Measurements from ENCODE around the gene TACC2. TPM values are rescaled to one million over a fixed set of nuclear protein-coding genes. Genes with fewer than 3 reads are reported as not detected.

Gene TACC2
- total RNA-seq, 4 donors from 2014 or later = 63.1 to 102 (median 74.9) TPM

DNA sequence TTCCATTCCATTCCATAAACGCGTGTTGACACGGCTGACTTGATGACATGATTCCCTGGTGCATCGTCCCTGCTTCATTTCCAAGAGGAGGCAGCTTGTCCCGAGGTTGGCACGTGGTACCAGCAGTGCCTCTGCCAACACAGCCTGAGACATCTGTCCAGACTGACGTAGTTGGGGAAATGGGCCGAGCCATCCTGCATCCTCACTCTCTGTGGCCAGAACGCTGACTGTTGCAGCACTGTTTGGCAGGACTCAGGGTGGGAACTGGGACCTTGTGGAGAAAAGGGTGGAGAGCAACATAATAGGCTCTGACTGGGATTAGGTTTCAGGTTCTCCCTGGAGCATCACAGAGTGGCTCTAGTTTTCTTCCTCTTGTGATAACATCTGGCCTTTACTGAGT lies 163.6 kb downstream of the TACC2 start:
- H3K9me3 ChIP-seq = no peaks in the 10 kb centered on the region
- H3K4me1 ChIP-seq = peaks cover 0 to 100% (median 40%) of the 10 kb centered on the region in 3 donors
- 20 to 62% methylated on average over 1 to 7 of the region's 9 CpGs for WGBS, 2 donors (ENCODE audit: low coverage in 1 of 2)
- no peaks in the 10 kb centered on the region for H3K27me3 ChIP-seq
- H3K4me3 ChIP-seq = no peak overlapping the region
- peak; percentile 80 for TF ChIP-seq POLR2AphosphoS5 (IDR thresholded peaks at IDR 0.05)
- TF ChIP-seq, protein P1, sequence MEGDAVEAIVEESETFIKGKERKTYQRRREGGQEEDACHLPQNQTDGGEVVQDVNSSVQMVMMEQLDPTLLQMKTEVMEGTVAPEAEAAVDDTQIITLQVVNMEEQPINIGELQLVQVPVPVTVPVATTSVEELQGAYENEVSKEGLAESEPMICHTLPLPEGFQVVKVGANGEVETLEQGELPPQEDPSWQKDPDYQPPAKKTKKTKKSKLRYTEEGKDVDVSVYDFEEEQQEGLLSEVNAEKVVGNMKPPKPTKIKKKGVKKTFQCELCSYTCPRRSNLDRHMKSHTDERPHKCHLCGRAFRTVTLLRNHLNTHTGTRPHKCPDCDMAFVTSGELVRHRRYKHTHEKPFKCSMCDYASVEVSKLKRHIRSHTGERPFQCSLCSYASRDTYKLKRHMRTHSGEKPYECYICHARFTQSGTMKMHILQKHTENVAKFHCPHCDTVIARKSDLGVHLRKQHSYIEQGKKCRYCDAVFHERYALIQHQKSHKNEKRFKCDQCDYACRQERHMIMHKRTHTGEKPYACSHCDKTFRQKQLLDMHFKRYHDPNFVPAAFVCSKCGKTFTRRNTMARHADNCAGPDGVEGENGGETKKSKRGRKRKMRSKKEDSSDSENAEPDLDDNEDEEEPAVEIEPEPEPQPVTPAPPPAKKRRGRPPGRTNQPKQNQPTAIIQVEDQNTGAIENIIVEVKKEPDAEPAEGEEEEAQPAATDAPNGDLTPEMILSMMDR (IDR thresholded peaks at IDR 0.05) = no peak
- ATAC-seq = peak; percentile 87
- H3K36me3 ChIP-seq = no peaks in the 10 kb centered on the region
- peak overlapping the region in 3 of 4 donors; percentile 83 to 87 (median 86) for H3K27ac ChIP-seq

DNA sequence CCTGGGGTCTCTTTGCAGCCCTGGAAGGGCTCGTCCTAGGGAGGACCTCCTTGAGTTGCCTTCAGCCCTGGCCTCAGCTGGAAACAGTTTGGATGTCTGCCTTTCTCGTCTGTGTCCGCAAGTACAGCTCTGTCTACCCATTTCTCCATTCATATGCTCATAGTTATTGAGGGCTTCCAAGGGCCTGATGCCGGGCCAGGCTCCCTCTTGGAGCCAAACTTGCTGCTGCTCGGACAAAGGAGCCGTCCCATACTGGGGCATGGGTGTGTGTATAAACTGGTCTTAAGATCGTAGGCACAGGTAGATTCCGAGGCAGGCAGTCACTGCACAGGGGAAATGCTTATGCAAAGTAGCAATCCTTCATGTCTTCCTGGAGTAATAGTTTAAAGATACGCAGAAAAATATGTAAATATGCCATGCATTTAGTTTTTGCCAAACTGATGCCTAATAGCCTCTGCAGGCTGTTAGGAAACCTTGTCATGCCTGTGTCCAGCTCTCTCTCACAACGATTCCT lies 165.1 kb downstream of the TACC2 start:
- H3K27me3 ChIP-seq = no peaks in the 10 kb centered on the region
- no peaks in the 10 kb centered on the region for H3K9me3 ChIP-seq
- no peak for ATAC-seq
- whole genome bisulfite sequencing, 2 donors (ENCODE audit: low coverage in 1 of 2) = 20 to 31% methylated on average over 4 to 5 of the region's 10 CpGs
- peak overlapping the region; percentile 54 to 87 (median 84) for H3K27ac ChIP-seq
- TF ChIP-seq POLR2AphosphoS5 (IDR thresholded peaks at IDR 0.05) = no peak
- TF ChIP-seq EP300 (IDR thresholded peaks at IDR 0.05) = no peak
- TF ChIP-seq, protein P1 (IDR thresholded peaks at IDR 0.05) = no peak
- TF ChIP-seq POLR2A (IDR thresholded peaks at IDR 0.05) = no peak
- peaks cover 0 to 91% (median 35%) of the 10 kb centered on the region in 3 donors for H3K4me1 ChIP-seq
- no peaks in the 10 kb centered on the region for H3K36me3 ChIP-seq
- H3K4me3 ChIP-seq = no peak overlapping the region

DNA sequence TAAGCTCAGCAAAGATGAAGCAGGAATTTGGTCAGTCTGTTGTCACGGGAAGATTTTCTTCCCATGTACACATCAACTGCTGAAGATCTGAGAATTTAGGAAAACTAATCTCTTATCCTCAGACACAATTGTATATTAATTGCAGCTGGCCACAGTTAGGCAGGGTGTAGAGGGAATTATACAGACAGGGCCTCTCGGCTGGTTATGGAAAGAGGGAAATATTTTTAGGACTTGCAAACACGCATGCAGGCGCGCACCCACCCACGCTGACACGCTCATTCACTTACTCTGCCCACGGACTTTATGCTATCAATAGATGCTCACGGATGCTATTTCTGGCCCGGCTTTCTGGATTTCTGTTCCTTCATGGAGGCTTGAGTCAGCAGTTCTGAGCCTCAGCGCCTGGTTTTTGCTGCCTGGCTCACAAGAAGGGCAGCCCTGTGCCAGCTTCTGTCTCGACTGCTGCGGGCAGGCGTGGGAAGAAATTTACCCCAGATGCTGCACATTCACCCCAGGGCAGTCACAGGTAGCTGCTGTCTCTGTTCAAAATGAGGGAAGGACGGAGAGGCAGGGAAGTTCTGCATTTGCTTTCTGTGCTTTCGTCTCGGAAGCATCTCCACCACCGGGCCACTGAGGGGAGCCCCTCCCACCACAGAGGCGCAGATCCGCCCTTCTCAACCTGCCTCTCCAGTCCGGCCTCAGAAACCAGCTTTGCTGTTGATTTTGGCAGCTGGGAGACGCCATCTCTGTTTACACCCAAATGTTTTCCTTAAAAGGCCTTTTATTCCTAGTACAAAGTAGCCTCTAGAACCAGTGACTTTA lies 165.8 kb downstream of the TACC2 start:
- peak overlapping the region in 1 of 2 donors; percentile 25 for H3K4me3 ChIP-seq
- H3K27me3 ChIP-seq = no peaks in the 10 kb centered on the region
- WGBS, 2 donors (ENCODE audit: low coverage in 1 of 2) = 7 to 16% methylated on average over 8 to 10 of the region's 22 CpGs
- TF ChIP-seq EP300 (IDR thresholded peaks at IDR 0.05) = no peak
- TF ChIP-seq POLR2A (IDR thresholded peaks at IDR 0.05) = no peak
- peak; percentile 53 for TF ChIP-seq POLR2AphosphoS5 (IDR thresholded peaks at IDR 0.05)
- TF ChIP-seq, protein P1 (IDR thresholded peaks at IDR 0.05) = peak in 1 of 4 experiments; percentile 22
- no peak for ATAC-seq
- no peaks in the 10 kb centered on the region for H3K9me3 ChIP-seq
- peak overlapping the region; percentile 54 to 87 (median 84) for H3K27ac ChIP-seq
- H3K4me1 ChIP-seq = peaks cover 0 to 91% (median 33%) of the 10 kb centered on the region in 3 donors
- H3K36me3 ChIP-seq = no peaks in the 10 kb centered on the region

DNA sequence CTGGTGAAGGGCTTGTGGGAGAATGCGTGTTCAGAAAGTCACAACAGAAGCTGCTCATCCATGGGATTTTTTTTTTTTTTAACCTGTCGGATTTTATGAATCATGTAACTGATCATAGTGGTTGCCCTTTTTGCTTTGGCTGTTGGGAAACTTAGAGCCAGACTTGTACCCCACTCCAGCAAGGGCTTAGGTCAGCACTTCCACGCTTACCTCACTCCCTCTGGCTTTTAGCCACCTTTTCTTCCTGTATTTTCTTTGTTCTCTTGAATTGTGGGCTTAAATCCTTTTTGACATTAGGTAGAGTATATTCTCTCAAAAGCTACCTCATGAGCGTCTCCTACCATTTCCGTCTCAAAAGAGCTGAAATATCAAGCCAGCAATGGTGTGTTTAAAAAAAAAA lies 168.5 kb downstream of the TACC2 start:
- H3K9me3 ChIP-seq = no peaks in the 10 kb centered on the region
- peaks cover 0 to 91% (median 24%) of the 10 kb centered on the region in 3 donors for H3K4me1 ChIP-seq
- 93 to 100% methylated on average over 4 to 5 of the region's 5 CpGs for WGBS, 2 donors (ENCODE audit: low coverage in 1 of 2)
- ATAC-seq = no peak
- no peaks in the 10 kb centered on the region for H3K36me3 ChIP-seq
- no peaks in the 10 kb centered on the region for H3K27me3 ChIP-seq
- H3K27ac ChIP-seq = peak overlapping the region in 2 of 4 donors; percentile 83 to 87
- no peak overlapping the region for H3K4me3 ChIP-seq
- TF ChIP-seq, protein P1 (IDR thresholded peaks at IDR 0.05) = no peak
- TF ChIP-seq POLR2AphosphoS5 (IDR thresholded peaks at IDR 0.05) = no peak
- TF ChIP-seq EP300 (IDR thresholded peaks at IDR 0.05) = no peak
- no peak for TF ChIP-seq POLR2A (IDR thresholded peaks at IDR 0.05)

Measured in gastroesophageal sphincter (tissue), 4 donors.